HG03575 (cell line): Measurements from ENCODE around the gene MRPL57.
"Not testable (repeated sequence)": the region's sequence is repeated elsewhere in the genome, so short reads cannot be mapped to it uniquely, and the experiment has no call there.

Experiments
- ATAC-seq: cut with Tn5 transposase; IDR thresholded peaks from one replicate; pipeline ENCODE4 v1.9.1; 2021; ENCODE audit not compliant: unreplicated experiment, insufficient number of reproducible peaks, low FRiP score; ENCODE audit errors: extremely low read depth

Gene MRPL57

DNA sequence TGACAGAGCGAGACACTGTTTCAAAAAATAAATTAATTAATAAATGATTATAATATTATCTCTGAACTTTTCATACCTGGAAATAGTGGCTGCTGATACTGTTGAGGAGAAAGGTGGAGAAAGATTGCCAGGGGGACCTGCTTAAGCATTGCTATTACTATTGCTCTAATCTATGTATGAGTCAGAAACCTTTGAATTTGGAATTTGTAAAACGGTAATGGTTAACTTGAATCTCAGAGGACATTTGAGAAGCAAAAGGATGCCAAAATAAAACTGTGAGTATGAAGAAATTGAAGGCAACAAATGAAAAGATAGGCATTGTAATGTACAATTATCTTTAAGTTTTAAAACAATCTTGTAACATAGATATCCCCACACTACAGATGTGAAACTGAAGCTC lies 5.2 kb downstream of the MRPL57 start:
- no peak for ATAC-seq

DNA sequence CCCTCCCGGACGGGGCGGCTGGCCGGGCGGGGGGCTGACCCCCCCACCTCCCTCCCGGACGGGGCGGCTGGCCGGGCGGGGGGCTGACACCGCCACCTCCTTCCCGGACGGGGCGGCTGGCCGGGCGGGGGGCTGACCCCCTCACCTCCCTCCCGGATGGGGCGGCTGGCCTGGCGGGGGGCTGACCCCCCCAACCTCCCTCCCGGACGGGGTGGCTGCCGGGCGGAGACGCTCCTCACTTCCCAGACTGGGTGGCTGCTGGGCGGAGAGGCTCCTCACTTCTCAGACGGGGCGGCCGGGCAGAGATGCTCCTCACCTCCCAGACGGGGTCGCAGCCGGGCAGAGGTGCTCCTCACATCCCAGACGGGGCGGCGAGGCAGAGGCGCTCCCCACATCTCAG lies 10.0 kb downstream of the MRPL57 start:
- ATAC-seq: not testable (repeated sequence)

- ATAC-seq: not testable (repeated sequence)
These were observed 18.3 kb downstream of the MRPL57 start for GRCh38 chr13:21194756-21195155.

- ATAC-seq: not testable (repeated sequence)
These were observed 21.3 kb downstream of the MRPL57 start for GRCh38 chr13:21197606-21198225.

DNA sequence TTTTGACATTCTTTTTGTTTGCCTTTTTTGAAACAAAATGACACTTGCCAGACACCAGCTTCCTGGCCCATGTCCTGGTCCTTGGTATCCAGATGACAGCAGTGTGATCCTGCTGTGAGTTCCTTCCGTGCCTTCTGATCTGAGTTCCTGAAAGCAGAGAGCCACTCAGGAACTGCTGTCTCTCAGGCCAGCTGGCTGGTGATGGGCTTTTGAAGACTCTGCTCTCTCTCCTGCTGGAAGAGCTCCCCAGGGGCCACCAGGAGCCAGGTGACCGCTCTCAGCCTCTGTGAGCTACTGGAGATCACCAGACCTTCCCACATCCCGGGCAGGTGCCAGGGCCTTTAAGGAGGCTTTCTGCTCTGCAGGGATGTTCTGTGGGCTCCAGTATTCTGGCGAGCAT lies 21.9 kb downstream of the MRPL57 start:
- not testable (repeated sequence) for ATAC-seq

- not testable (repeated sequence) for ATAC-seq
These were observed 25.2 kb downstream of the MRPL57 start for GRCh38 chr13:21201456-21202190.

DNA sequence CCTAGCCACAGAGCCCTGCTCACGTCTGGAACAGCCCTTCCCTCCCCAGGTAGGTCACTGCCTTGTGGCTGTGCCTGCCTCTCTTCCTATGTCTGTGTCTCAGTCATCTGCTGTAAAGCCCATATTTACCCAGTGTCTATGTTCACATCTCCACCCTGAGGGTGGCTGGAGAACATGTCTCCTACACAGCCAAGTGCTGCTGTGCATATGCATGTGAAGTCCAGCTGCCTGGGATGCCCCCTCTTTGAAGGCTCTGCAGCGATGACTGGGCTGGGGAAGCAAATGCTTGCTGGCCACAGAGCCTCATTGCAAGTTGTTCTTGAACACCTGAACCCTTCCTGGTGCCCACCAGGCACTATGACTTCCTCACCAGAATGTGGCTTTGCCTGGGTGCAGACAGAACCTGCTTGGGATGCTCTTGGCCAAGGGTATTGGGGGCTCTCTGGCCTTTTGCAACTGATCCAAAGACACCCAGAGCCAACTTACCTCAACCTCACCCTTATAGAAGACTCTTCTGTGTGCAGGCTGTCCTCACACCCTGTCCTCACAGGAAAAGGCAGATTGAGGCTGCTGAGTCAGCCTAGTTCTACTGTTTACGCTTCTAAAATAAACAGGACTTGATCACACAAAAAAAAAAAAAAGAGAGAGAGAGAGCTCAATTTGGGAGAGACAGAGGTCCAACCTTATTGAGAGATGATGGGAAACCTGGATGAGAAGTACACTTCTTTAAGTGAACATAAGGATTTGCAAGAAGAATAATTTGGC lies 26.5 kb downstream of the MRPL57 start:
- no peak for ATAC-seq

GRCh38 chr13:21208652-21209154 lies 32.2 kb downstream of the MRPL57 start:
- no peak for ATAC-seq

- no peak for ATAC-seq
These were observed 35.8 kb downstream of the MRPL57 start for GRCh38 chr13:21212138-21212775.

- not testable (repeated sequence) for ATAC-seq
These were observed 39.0 kb downstream of the MRPL57 start for GRCh38 chr13:21215419-21215818.

DNA sequence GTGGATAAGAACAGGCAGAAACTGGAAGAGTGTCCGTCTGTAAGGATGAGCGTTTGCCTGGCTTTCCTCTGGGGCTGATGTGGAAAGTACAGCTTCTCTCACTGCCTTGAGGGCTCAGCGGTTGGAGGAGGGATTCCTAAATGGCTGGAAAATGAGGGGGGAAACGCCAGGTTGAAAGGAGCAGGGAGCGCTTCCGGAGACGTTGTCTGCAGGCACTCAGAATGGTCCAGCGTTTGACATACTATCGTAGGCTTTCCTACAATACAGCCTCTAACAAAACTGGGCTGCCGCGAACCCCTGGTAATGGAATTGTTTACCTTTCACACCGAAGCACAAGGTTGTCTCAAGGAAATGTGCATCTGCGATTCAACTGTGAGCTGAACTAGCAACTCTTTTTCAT lies 39.9 kb downstream of the MRPL57 start:
- ATAC-seq: no peak

DNA sequence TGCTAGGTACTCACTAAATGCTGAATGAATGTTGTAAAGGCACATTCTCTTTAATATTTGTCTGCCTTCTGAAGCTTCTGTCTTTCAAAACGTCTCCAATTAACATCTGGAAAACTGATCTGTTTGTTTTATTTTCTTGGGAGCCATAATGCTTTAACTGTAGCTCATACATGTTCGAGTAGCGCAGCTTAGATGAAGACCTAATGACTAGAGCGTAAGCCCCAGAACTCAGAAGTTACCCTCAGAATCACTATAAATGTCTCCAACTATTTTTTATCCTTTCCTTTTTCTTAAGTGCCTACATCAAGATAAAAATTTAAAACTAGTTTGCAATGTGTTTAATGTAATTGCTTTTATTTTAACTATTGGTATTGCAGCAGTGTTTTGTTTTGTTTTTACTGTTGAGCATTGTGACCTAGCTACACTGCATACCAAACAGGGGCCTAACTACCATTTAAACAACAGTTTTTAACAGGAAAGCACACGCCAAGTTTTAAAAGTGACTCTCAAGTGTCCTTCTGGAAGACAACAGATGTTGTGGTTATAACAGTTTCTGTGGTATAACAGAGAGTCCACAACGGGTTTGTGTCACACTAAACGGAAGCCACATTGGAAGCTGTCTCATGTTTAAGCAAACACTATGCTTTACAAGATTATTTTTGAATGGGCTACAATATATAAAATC lies 42.0 kb downstream of the MRPL57 start:
- ATAC-seq: peak; percentile 90

GRCh38 chr13:21219036-21219381 lies 42.6 kb downstream of the MRPL57 start:
- no peak for ATAC-seq

- ATAC-seq: not testable (repeated sequence)
These were observed 43.3 kb downstream of the MRPL57 start for GRCh38 chr13:21219716-21220115.

DNA sequence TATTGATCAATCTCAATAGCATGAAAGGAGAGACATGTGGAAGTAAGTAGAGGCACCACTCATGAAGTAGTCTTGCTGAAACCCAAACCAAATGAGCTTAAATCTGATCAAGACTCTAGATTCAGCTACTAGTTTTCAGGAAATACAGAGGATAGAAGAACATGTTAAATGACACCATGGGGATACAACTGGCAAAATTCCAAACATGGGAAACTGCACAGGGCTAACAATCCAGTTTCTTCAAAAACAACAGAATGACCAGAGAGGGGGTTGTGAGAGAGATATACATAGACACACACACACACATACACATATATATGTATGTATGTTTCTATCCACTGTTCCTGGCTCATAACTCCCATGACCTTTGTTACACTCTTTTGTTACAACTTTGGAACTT lies 44.8 kb downstream of the MRPL57 start:
- no peak for ATAC-seq

DNA sequence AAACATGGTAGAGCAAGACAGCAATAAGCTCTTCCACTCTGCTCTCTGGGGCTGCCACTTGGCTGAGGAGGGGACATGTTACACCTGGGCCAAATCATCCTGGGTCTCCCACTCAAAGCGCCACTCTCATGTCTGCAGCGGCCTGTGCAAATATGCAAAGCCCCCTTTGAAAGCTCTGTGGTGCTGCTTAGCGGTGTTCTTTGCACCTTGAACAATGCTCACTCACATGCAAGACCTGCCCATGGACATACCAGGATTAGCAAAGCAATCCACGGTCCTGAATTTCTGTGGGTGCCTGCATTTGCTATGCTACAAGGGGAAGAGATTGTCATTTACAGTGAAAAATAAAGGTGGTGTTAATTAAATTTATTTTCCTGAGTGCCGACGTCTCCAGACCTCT lies 48.6 kb downstream of the MRPL57 start:
- no peak for ATAC-seq

DNA sequence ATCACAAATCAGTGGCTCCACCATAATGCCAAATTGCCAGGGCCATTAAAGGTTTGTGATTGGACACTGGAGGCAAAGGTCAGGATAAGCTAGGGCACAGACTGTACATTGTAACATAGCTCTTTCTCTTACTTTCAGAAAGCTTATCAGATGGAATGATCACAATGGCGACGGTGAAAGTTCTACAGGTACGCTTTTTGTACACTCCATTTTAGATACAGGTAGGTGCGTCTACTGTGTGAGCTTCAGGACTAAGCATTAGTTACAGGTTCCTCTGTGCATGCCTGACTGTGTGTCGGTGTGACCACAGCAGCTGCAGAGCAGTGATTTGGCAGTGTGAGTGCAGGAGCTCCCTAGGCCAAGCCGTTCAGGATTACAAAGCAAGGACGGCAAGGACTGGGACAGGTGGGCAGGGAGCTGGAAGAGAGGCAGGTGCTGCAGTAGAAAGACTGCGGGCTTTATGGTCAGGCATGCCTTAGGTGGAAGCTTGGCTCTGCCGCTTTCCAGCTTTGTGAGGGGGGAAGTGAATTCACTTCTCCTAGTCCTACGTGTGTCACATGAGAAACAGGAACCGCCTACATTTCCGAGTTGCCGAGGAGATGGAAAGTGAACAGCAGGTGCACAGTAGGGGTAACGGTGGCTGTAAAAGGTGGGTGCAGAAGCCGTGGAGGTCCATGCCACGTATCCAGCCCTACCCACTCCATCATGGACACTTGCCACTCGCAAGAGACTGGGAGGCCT lies 49.6 kb downstream of the MRPL57 start:
- ATAC-seq: no peak

DNA sequence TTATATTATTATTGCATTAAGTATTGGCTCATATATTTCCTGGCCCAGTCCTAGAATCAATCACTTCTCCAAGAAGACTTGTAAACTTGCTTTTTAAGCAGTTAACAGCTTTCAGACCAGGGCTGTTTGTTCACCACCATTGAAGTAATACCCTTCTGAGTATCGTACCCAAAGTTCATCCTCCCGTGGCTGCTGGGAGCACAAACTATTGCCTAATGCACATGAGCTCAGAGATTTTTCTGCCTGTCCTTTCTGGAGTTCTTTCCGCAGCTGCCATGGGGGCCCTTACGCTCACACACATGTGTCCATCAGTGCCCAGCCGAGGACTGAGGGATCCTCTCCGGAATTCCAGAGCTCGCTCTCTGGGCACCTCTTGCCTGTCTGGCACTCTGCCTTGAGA lies 51.5 kb downstream of the MRPL57 start:
- ATAC-seq: no peak
